IMR-90 (cell line): ENCODE measurements around the gene TMED6. TPM values are rescaled to one million over a fixed set of nuclear protein-coding genes. Genes with fewer than 3 reads are reported as not detected.

Experiments
- ATAC-seq: fragments of 200-7000 bp; cut with Tn5 transposase; 2 replicates; pipeline ENCODE4 v1.9.1; 2020; ENCODE audit warnings: low read depth, mild to moderate bottlenecking, moderate library complexity
- BruUV-seq: library from RNA; stranded (reverse); fragments of 400-500 nt; replicated peaks from 2 replicates; lab custom pipeline; 2021; lab: Mats Ljungman, UMichigan
- CTCF ChIA-PET: fragments of 300-600 bp; formaldehyde crosslinking; extraction: SDS; loops from one replicate; lab custom pipeline; 2021; ENCODE audit warnings: antibody characterized with exemption; lab: Yijun Ruan, JAX
- POLR2A ChIA-PET: fragments of 300-600 bp; sonication (Branson Sonifier 250); formaldehyde crosslinking; loops from one replicate; lab custom pipeline; 2022; ENCODE audit warnings: antibody characterized with exemption; ENCODE audit not compliant: unreplicated experiment; lab: Charles Lee
- DNase-seq: peaks from one replicate; pipeline ENCODE4 v3.0.0; 2013
- H2AFZ ChIP-seq: replicated peaks from 2 replicates; pipeline ENCODE3; 2013; ENCODE audit warnings: low read length, mild to moderate bottlenecking; ENCODE audit not compliant: poor library complexity
- H2AK5ac ChIP-seq: 2 replicates; pipeline ENCODE4 v1.6.1; 2013; ENCODE audit warnings: low read depth, low read length, inconsistent platforms
- H2AK9ac ChIP-seq: replicated peaks from 2 replicates; pipeline ENCODE3; 2013; ENCODE audit warnings: mild to moderate bottlenecking, low read depth, low read length, moderate library complexity; ENCODE audit not compliant: poor library complexity
- H2BK120ac ChIP-seq: 2 replicates; pipeline ENCODE4 v1.6.1; 2013; ENCODE audit warnings: low read depth, low read length, inconsistent platforms
- H2BK15ac ChIP-seq: 3 replicates; pipeline ENCODE4 v1.6.1; 2013; ENCODE audit warnings: low read depth, low read length, inconsistent platforms
- H2BK20ac ChIP-seq: 2 replicates; pipeline ENCODE4 v1.6.1; 2013; ENCODE audit warnings: low read depth, mild to moderate bottlenecking, inconsistent platforms, low read length, moderate library complexity
- H2BK5ac ChIP-seq: 2 replicates; pipeline ENCODE4 v1.6.1; 2013; ENCODE audit warnings: mild to moderate bottlenecking, low read depth, low read length, inconsistent platforms; ENCODE audit not compliant: poor library complexity, severe bottlenecking
- H3K14ac ChIP-seq: replicated peaks from 2 replicates; pipeline ENCODE4 v1.6.1; 2013; ENCODE audit warnings: low read depth, low read length, inconsistent platforms
- H3K18ac ChIP-seq: 2 replicates; pipeline ENCODE4 v1.6.1; 2013; ENCODE audit warnings: low read depth, low read length, control low read depth
- H3K23ac ChIP-seq: 2 replicates; pipeline ENCODE4 v1.6.1; 2013; ENCODE audit warnings: low read depth, low read length, inconsistent platforms
- H3K27ac ChIP-seq: 2 replicates; pipeline ENCODE4 v1.5.1; 2013; ENCODE audit warnings: mild to moderate bottlenecking, control low read depth, low read length; ENCODE audit not compliant: insufficient read depth
- H3K27me3 ChIP-seq: 2 replicates; pipeline ENCODE4 v1.6.1; 2013; ENCODE audit warnings: low read length; ENCODE audit not compliant: control insufficient read depth, insufficient read depth
- H3K36me3 ChIP-seq: 2 replicates; pipeline ENCODE4 v1.6.1; 2013; ENCODE audit warnings: low read length, mixed read lengths; ENCODE audit not compliant: control insufficient read depth, insufficient read depth
- H3K4ac ChIP-seq: 2 replicates; pipeline ENCODE4 v1.6.1; 2013; ENCODE audit warnings: low read depth, low read length, inconsistent platforms
- H3K4me1 ChIP-seq: 2 replicates; pipeline ENCODE4 v1.6.1; 2013; ENCODE audit warnings: low read length, mixed read lengths; ENCODE audit not compliant: control insufficient read depth, insufficient read depth
- H3K4me2 ChIP-seq: 2 replicates; pipeline ENCODE4 v1.6.1; 2013; ENCODE audit warnings: low read depth, mild to moderate bottlenecking, control low read depth, low read length, moderate library complexity
- H3K4me3 ChIP-seq: 2 replicates; pipeline ENCODE4 v1.5.1; 2013; ENCODE audit warnings: low read depth, mild to moderate bottlenecking, control low read depth, low read length, moderate library complexity; ENCODE audit not compliant: insufficient read depth
- H3K56ac ChIP-seq: 2 replicates; pipeline ENCODE4 v1.6.1; 2013; ENCODE audit warnings: low read length, inconsistent platforms; ENCODE audit not compliant: insufficient read depth; ENCODE audit errors: extremely low read depth
- H3K79me1 ChIP-seq, 2 experiments: 2 replicates each; pipeline ENCODE4 v1.6.1; 2013; ENCODE audit warnings: low read length in 2 of 2, inconsistent platforms in 1 of 2, low read depth in 1 of 2
- H3K9ac ChIP-seq: 2 replicates; pipeline ENCODE4 v1.6.1; 2013; ENCODE audit warnings: low read depth, low read length, control low read depth
- H3K9me1 ChIP-seq: 2 replicates; pipeline ENCODE4 v1.6.1; 2013; ENCODE audit warnings: low read length, inconsistent platforms; ENCODE audit not compliant: insufficient read depth
- H3K9me3 ChIP-seq: 2 replicates; pipeline ENCODE4 v1.6.1; 2013; ENCODE audit warnings: low read length; ENCODE audit not compliant: control insufficient read depth, insufficient read depth
- H4K20me1 ChIP-seq: 2 replicates; pipeline ENCODE4 v1.6.1; 2013; ENCODE audit warnings: low read length, inconsistent platforms; ENCODE audit not compliant: insufficient read depth
- H4K5ac ChIP-seq: 2 replicates; pipeline ENCODE4 v1.6.1; 2013; ENCODE audit warnings: mild to moderate bottlenecking, low read depth, low read length, control low read depth
- H4K8ac ChIP-seq, 2 experiments: 2 replicates each; pipeline ENCODE4 v1.6.1; 2013; ENCODE audit warnings: low read depth in 2 of 2, low read length in 2 of 2, control low read depth in 1 of 2, inconsistent platforms in 1 of 2
- H4K91ac ChIP-seq: 2 replicates; pipeline ENCODE4 v1.6.1; 2013; ENCODE audit warnings: low read depth, low read length, inconsistent platforms; ENCODE audit not compliant: insufficient read depth
- MAFK ChIP-seq: IDR thresholded peaks from 2 replicates; pipeline ENCODE4 v1.6.1; 2012; ENCODE audit warnings: low read depth, low read length, improper control_type of control experiment
- SMC3 ChIP-seq: fragments of 150-350 bp; IDR thresholded peaks from 2 replicates; pipeline ENCODE4 v1.6.1; 2016; ENCODE audit warnings: low read depth, mild to moderate bottlenecking, antibody characterized with exemption, low read length, moderate library complexity
- WGBS, 2 experiments: methylation state at CpG; one replicate each; pipeline versions ENCODE4 v1.1.5 to v1.1.7; 2013; ENCODE audit warnings: missing lambda C conversion rate in 2 of 2; ENCODE audit not compliant: insufficient read length in 1 of 2; ENCODE audit errors: extremely low coverage in 2 of 2; 5-methylcytosine and 5-hydroxymethylcytosine counted together
- dilution Hi-C: fragments of 300-500 bp; cut with HindIII; formaldehyde crosslinking; loops from one replicate; pipeline ENCODE4 v1.14.3; 2018; ENCODE audit warnings: low sequenced_read_pairs; ENCODE audit not compliant: unreplicated experiment
- in situ Hi-C: fragments of 300-500 bp; cut with MboI; formaldehyde crosslinking; loops from 3 replicates; pipeline ENCODE4 v1.14.3; 2019; ENCODE audit warnings: low sequenced_read_pairs, inconsistent platforms, mixed read lengths
- intact Hi-C: fragments of 100-400 bp; cut with micrococcal nuclease; formaldehyde crosslinking; loops from 2 replicates; pipeline ENCODE4 v1.10.0; 2022
- polyA plus RNA-seq, 3 experiments: library from polyadenylated mRNA; depleted of rRNA; stranded (reverse); fragments of >200 nt; gene quantifications; 2 replicates each; pipeline ENCODE4 v1.2.3, GENCODE V29; 2012; ENCODE audit warnings: low replicate concordance in 1 of 3
- total RNA-seq: library from RNA; depleted of rRNA; stranded (reverse); fragments of >200 nt; gene quantifications from 2 replicates; pipeline ENCODE4 v1.2.3, GENCODE V29; 2012
- TF ChIP-seq, protein P1 (sequence below): fragments of 150-350 bp; IDR thresholded peaks from 2 replicates; pipeline ENCODE4 v1.6.1; 2016; ENCODE audit warnings: low read depth, mild to moderate bottlenecking, low read length, moderate library complexity, borderline replicate concordance

TMED6 gene
- total and polyA plus RNA-seq, 2 of the 4 experiments (the other 2 are of a cell fraction) = 0.10 TPM; not detected in 1

DNA sequence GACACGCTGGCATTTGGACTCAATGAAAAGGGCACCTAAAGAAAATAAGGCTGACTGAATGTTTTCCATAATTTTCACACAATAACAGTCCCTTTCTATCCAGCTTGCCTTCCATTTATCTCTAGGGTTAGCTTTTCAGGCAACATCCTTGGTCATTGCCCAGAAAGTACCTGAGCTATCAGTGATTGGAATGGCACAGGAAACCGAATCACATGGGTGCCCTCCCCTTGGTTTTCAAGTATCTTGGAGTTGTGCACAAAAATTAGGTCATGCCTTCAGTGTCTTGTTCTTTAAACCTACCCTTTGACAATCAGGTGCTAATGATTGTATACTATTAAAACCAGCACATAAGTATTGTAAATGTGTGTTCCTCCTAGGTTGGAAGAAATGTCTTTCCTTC lies 43.7 kb downstream of the TMED6 start:
- Histone ChIP-seq H2BK120ac (no peak overlapping the region), H4K8ac (no peak overlapping the region), H2BK5ac (no peak overlapping the region), H3K4me2 (no peak overlapping the region), H3K9ac (no peak overlapping the region), H3K4me3 (no peak overlapping the region), H3K4ac (no peak overlapping the region), H2BK15ac (no peak overlapping the region), H3K36me3 (peaks cover 11% of the 10 kb centered on the region), H3K79me1 (peaks cover 6 to 20% of the 10 kb centered on the region in 2 experiments), H3K14ac (no peak overlapping the region), H4K91ac (no peak overlapping the region), H3K18ac (no peak overlapping the region), H2BK20ac (no peak overlapping the region), H3K56ac (no peak overlapping the region), H3K23ac (no peak overlapping the region), H3K4me1 (peaks cover 4% of the 10 kb centered on the region), H4K20me1 (peaks cover 10% of the 10 kb centered on the region), H3K9me3 (no peaks in the 10 kb centered on the region), H4K5ac (no peak overlapping the region), H2AFZ (no peak overlapping the region), H3K27me3 (no peaks in the 10 kb centered on the region), H3K9me1 (peaks cover 6% of the 10 kb centered on the region; the same call in 1 of the 2 replicates), H2AK5ac (no peak overlapping the region), H2AK9ac (no peak overlapping the region), H3K27ac (no peak overlapping the region)
- DNase-seq = no peak
- CTCF ChIA-PET = no interaction called here
- intact Hi-C loops (no loop called here), in situ Hi-C loops (no loop called here), dilution Hi-C loops (no loop called here)
- ATAC-seq = no peak
- 100% methylated on average over 1 of the region's 2 CpGs; no CpG with 5 or more reads in 1 of the 2 experiments for WGBS, 2 experiments
- TF ChIP-seq SMC3 = no peak
- TF ChIP-seq, protein P1, sequence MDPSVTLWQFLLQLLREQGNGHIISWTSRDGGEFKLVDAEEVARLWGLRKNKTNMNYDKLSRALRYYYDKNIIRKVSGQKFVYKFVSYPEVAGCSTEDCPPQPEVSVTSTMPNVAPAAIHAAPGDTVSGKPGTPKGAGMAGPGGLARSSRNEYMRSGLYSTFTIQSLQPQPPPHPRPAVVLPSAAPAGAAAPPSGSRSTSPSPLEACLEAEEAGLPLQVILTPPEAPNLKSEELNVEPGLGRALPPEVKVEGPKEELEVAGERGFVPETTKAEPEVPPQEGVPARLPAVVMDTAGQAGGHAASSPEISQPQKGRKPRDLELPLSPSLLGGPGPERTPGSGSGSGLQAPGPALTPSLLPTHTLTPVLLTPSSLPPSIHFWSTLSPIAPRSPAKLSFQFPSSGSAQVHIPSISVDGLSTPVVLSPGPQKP = no peak
- no peak for TF ChIP-seq MAFK
- BruUV-seq = no TSS peak
- POLR2A ChIA-PET = no interaction called here
